Activated CD4-positive, alpha-beta T cell treated with anti-CD3 and anti-CD28 coated beads, Interleukin-2, amount 10 ng/mL, durations not matched to agents 7 days and 5 days (primary cell): ENCODE measurements around the gene CTCFL. TPM values are rescaled to one million over a fixed set of nuclear protein-coding genes. Genes with fewer than 3 reads are reported as not detected.
"Not testable (repeated sequence)": the region's sequence is repeated elsewhere in the genome, so short reads cannot be mapped to it uniquely, and the experiment has no call there.

Experiments used
- CTCF ChIA-PET: fragments of 350-600 bp; sonication (Branson Sonifier 250); formaldehyde crosslinking; loops from one replicate; lab custom pipeline; 2021; ENCODE audit warnings: antibody characterized with exemption; lab: Charles Lee
- POLR2A ChIA-PET: fragments of 350-600 bp; sonication (Branson Sonifier 250); formaldehyde crosslinking; loops from one replicate; lab custom pipeline; 2021; ENCODE audit warnings: antibody characterized with exemption; lab: Charles Lee
- DNase-seq: peaks from one replicate; pipeline ENCODE4 v3.0.0-alpha.2; 2020
- H3K27ac Mint-ChIP-seq: one replicate; pipeline ENCODE4 v1.8.0; 2021; ENCODE audit warnings: mild to moderate bottlenecking, moderate library complexity, mixed read lengths
- H3K27me3 Mint-ChIP-seq: one replicate; pipeline ENCODE4 v1.8.0; 2021; ENCODE audit warnings: mixed read lengths
- H3K36me3 Mint-ChIP-seq: one replicate; pipeline ENCODE4 v1.8.0; 2021; ENCODE audit warnings: low read depth, mixed read lengths
- H3K4me1 Mint-ChIP-seq: one replicate; pipeline ENCODE4 v1.8.0; 2021; ENCODE audit warnings: mixed read lengths
- H3K4me3 Mint-ChIP-seq: one replicate; pipeline ENCODE4 v1.8.0; 2021; ENCODE audit warnings: mild to moderate bottlenecking, moderate library complexity, mixed read lengths
- H3K9me3 Mint-ChIP-seq: one replicate; pipeline ENCODE4 v1.8.0; 2021; ENCODE audit warnings: mixed read lengths
- total RNA-seq, 2 experiments: library from RNA; stranded (reverse); gene quantifications; one replicate each; pipeline ENCODE4 v1.2.3, GENCODE V29; 2021

The CTCFL gene
- total RNA-seq, 2 experiments from 2014 or later: not detected

DNA sequence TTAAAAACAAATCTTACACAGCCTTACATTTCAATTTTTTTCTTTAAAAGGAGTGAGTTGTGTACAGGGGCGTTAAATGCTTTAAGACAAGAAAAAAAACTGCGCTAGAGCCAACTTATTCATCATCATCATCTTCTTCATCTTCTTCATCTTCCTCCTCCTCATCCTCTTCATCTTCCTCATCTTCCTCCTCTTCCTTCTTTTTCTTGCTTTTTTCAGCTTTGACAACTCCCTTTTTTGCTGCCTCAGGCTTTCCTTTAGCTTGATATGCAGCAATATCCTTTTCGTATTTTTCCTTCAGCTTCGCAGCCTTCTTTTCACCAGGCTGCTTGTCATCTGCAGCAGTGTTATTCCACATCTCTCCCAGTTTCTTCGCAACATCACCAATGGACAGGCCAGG, 36.7 kb downstream of the CTCFL start:
- H3K4me3 Mint-ChIP-seq, POLR2A ChIA-PET: not testable (repeated sequence)

DNA sequence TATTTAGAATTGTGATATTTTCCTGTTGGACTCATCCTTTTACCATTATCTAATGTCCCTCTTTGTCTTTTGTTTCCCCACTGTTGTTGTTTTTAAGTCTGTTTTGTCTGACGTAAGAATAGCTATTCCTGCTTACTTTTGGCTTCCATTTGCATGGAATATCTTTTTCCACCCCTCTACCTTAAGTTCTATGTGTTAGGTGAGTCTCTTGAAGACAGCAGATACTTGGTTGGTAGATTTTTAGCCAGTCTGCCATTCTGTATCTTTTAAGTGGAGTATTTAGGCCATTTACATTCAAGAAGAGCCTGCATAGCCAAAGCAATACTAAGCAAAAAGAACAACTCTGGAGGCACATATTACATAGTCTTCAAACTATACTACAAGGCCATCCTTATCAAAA, 39.2 kb downstream of the CTCFL start:
- Mint-ChIP-seq H3K36me3 (no peaks in the 10 kb centered on the region), H3K4me3 (no peak overlapping the region), H3K27me3 (peaks cover 22% of the 10 kb centered on the region), H3K4me1 (peaks cover 7% of the 10 kb centered on the region), H3K9me3 (no peaks in the 10 kb centered on the region), H3K27ac (no peak overlapping the region)
- POLR2A ChIA-PET: no interaction called here
- no peak for DNase-seq
- CTCF ChIA-PET: no interaction called here

More for the DNA sequence above, 36.7 kb downstream of the CTCFL start:
- CTCF ChIA-PET: interaction anchor here (1.0 kb wide), 1 partner anchor 57 kb away, joined by 3 read pairs; no protein-coding TSS in a partner anchor
- not testable (repeated sequence) for H3K4me1 Mint-ChIP-seq, H3K36me3 Mint-ChIP-seq, DNase-seq, H3K27ac Mint-ChIP-seq, H3K9me3 Mint-ChIP-seq
- H3K27me3 Mint-ChIP-seq: peaks cover 31% of the 10 kb centered on the region

DNA sequence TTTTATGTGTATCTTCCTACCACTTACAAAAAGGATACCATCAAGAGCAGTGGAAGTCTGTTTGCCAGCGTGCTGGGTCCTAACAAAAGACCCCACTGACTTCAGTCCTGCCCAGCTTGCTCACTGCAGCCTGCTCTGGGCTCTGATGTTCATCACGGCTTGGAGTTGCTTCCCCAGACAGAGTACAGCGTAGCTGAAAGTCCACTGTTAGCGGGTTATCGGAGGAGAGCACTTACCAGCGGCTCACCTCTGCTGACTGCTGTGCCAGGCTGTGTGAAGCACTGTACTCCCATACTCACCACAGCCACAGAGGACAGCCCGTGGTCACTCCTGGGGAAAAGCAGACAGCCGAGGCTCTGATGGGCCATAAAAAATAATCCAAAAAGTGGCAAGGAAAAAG, 40.2 kb downstream of the CTCFL start:
- ChIA-PET POLR2A (no interaction called here), CTCF (no interaction called here)
- Mint-ChIP-seq H3K27me3 (peaks cover 22% of the 10 kb centered on the region), H3K9me3 (no peaks in the 10 kb centered on the region), H3K36me3 (no peaks in the 10 kb centered on the region), H3K4me3 (no peak overlapping the region), H3K4me1 (peaks cover 11% of the 10 kb centered on the region), H3K27ac (no peak overlapping the region)
- no peak for DNase-seq

DNA sequence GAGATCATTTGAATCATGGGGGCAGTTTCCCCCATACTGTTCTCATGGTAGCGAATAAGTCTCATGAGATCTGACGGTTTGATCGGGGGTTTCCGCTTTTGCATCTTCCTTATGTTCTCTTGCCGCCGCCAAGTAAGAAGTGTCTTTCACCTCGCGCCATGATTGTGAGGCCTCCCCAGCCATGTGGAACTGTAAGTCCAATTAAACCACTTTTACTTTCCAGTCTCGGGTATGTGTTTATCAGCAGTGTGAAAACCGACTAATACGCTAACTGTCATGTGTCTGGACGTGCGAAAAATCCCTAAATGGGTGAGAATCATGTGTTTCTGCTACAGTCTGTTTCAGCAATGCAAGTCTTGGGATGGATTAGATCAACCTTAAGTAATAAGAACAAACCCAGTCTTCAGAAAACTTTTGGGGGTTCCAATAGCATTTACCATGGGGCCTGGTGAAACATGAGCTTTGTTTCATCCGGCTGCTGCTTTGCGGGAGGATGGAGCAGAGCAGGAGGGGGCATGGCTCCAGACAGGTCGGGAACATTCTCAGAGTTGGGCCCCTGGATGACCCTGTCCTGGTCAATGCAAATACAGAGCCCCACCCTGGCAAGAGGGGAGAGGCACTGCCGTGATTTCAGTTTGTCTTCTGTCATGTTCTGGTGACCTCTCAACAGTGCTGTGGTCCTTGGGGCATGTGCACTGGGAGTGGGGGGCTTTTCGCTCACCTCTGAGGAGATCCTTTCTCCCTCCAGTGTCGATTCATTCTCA, 41.5 kb downstream of the CTCFL start:
- POLR2A ChIA-PET: interaction anchor here (0.7 kb wide), 1 partner anchor 131 kb away, joined by 3 read pairs; no protein-coding TSS in a partner anchor

DNA sequence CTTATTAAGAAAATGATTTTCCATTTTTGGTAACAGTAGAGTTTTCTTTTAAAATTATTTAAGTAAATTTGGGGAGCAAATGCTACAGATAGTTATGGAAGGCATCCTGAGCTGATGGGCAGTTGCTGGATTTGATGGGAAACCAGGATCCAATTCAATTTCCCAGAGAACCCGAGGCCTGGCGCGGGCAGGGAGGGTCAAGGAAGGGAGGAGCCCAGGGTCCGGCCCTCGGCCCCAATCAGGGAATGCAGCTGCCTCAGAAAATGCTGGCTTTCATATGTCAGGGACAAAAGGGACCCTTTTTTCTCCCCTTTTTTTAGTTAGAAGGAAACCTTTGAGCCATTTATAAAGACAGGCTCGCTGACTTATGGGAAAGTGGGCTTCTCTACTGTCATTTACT, 42.1 kb downstream of the CTCFL start:
- CTCF ChIA-PET: no interaction called here
- H3K36me3 Mint-ChIP-seq: no peaks in the 10 kb centered on the region
- H3K27me3 Mint-ChIP-seq: peaks cover 22% of the 10 kb centered on the region
- POLR2A ChIA-PET: interaction anchor here (0.7 kb wide), 1 partner anchor 131 kb away, joined by 3 read pairs; no protein-coding TSS in a partner anchor
- H3K27ac Mint-ChIP-seq: no peak overlapping the region
- peaks cover 11% of the 10 kb centered on the region for H3K4me1 Mint-ChIP-seq
- H3K9me3 Mint-ChIP-seq: no peaks in the 10 kb centered on the region
- DNase-seq: no peak
- no peak overlapping the region for H3K4me3 Mint-ChIP-seq

More for the DNA sequence above, 41.5 kb downstream of the CTCFL start:
- H3K36me3 Mint-ChIP-seq: no peaks in the 10 kb centered on the region
- H3K4me3 Mint-ChIP-seq: no peak overlapping the region
- no peaks in the 10 kb centered on the region for H3K9me3 Mint-ChIP-seq
- H3K4me1 Mint-ChIP-seq: peaks cover 11% of the 10 kb centered on the region
- no peak for DNase-seq
- CTCF ChIA-PET: no interaction called here
- no peak overlapping the region for H3K27ac Mint-ChIP-seq
- peaks cover 27% of the 10 kb centered on the region for H3K27me3 Mint-ChIP-seq

DNA sequence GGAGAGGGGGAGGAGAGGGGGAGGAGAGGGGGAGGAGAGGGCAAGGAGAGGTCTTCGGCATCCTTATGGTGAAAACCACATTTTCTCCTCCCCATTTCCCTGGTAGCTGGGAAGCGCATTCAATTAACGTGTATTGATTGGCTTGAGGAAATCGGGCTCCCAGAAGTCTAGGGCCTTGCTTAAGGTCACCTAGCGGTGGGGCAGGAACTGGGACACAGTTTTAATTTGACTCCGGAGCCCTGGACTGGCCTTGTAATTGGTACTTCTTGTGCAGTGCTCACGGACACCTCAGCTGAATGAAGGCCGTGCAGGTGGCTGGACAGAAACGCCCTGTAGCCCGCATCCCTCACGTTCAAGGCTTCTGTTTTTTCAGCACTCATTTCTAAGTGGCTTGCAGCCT, 42.8 kb downstream of the CTCFL start:
- H3K4me3 Mint-ChIP-seq: no peak overlapping the region
- H3K36me3 Mint-ChIP-seq: no peaks in the 10 kb centered on the region
- H3K27ac Mint-ChIP-seq: no peak overlapping the region
- no peak for DNase-seq
- no peaks in the 10 kb centered on the region for H3K9me3 Mint-ChIP-seq
- ChIA-PET CTCF (no interaction called here), POLR2A (no interaction called here)
- H3K4me1 Mint-ChIP-seq: peaks cover 11% of the 10 kb centered on the region
- H3K27me3 Mint-ChIP-seq: peaks cover 20% of the 10 kb centered on the region

DNA sequence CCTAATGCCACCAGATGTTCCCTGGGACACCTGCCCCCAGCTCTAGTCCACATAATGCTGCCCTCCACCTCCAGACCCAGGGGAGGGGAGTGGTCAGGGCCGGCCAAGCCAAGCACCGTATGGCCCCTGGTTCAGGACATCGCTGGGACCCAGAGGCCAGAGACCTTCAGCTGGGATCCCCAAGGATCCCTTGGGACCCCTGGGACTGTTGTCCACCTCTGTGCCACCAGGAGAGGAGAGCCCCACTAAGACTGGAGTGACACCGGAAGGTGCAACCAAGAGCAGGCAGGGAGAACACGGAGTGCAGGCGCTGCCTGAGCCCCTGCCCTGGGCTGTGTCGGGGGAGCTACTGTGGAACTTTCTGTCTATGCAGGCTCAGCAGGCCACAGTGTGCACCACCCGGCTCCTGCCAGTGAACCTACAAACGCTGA, 43.6 kb downstream of the CTCFL start:
- H3K27me3 Mint-ChIP-seq: peaks cover 14% of the 10 kb centered on the region
- H3K27ac Mint-ChIP-seq: no peak overlapping the region
- no peaks in the 10 kb centered on the region for H3K9me3 Mint-ChIP-seq
- peaks cover 13% of the 10 kb centered on the region for H3K4me1 Mint-ChIP-seq
- no peak overlapping the region for H3K4me3 Mint-ChIP-seq
- ChIA-PET CTCF (no interaction called here), POLR2A (no interaction called here)
- no peaks in the 10 kb centered on the region for H3K36me3 Mint-ChIP-seq
- no peak for DNase-seq

DNA sequence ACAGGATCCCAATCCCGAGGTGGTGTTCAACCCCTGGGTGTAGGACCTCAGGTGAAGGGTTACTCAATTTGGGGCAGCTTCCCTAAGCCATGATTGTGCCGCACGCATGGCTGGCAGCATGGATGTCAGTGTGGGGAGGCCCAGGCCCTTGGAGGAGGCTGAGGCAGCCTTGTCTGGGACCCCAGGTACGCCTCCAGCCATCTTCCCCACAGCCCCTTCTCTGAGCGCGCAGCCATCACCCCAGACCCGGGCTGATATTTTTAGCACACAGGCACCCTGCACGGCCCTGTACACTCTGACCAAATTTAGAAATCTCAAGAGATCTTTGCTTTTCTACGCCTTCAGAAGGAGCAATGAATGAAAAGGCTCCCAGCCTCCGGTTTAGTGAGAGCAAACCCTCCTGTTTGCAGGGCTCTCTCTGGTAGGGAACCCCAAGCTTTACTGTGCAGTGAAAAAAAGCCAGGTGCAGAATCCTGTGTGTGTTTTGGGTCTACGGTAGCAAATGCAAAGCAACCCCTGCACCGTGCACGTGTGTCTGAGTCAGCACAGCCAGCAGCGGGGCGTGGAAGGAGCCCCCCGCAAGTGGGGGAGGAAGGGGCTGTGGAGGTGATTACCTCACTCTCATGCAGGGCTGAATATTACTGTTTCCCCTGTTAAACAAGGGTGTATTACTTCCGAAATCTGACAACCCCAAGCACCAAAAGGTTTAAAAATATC, 44.3 kb downstream of the CTCFL start:
- Mint-ChIP-seq H3K9me3 (no peaks in the 10 kb centered on the region), H3K27me3 (peaks cover 12% of the 10 kb centered on the region), H3K4me3 (no peak overlapping the region), H3K36me3 (no peaks in the 10 kb centered on the region), H3K4me1 (peaks cover 20% of the 10 kb centered on the region), H3K27ac (no peak overlapping the region)
- POLR2A ChIA-PET: no interaction called here
- CTCF ChIA-PET: no interaction called here
- no peak for DNase-seq

DNA sequence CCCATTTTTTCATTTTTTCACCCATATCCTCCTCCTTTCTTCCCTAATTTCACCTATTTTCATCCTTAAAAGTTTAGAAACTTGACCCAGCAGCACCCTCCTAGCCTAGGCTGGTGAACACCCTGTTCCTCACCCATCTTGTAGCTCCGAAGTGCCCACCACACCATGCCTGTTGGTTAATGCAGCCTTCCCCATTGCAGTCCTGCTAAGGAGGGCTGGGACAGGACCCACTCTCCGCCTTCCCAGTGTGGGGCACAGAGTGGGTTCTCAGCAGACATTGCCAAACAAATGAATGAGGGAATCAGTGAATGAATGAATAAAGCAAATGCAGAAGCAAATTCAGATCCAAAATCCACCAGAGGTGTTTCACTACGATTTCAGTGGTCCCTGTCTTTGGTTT, 45.7 kb downstream of the CTCFL start:
- POLR2A ChIA-PET: no interaction called here
- H3K9me3 Mint-ChIP-seq: no peaks in the 10 kb centered on the region

DNA sequence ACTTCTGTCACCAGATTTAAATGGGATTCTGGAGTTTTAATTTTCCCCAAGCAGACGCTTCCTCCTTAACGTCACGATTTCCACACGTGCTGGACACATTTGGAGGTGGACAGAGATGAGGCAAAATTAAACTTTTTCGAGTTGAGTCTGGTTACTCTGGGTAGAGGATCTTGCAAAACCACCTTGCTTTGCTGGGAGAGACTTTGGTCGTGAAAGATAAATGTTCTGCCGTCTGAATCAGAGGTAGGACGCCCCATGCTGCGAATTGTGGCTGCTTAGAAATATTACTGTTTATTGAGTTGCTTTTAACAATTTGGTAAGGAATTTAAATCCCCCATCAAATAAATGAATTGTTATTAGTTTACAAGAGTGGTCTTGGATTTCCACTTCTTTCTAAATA, 46.8 kb downstream of the CTCFL start:
- Mint-ChIP-seq H3K4me1 (peaks cover 34% of the 10 kb centered on the region), H3K27ac (no peak overlapping the region), H3K9me3 (no peaks in the 10 kb centered on the region), H3K27me3 (peaks cover 8% of the 10 kb centered on the region), H3K4me3 (no peak overlapping the region), H3K36me3 (no peaks in the 10 kb centered on the region)
- ChIA-PET POLR2A (no interaction called here), CTCF (interaction anchor here (0.6 to 1.2 kb wide), 2 partner anchors 20 to 50 kb away, joined by 3 to 4 read pairs; no protein-coding TSS in a partner anchor)
- DNase-seq: no peak

More for the DNA sequence above, 45.7 kb downstream of the CTCFL start:
- CTCF ChIA-PET: no interaction called here
- Mint-ChIP-seq H3K27ac (no peak overlapping the region), H3K4me3 (no peak overlapping the region), H3K27me3 (peaks cover 8% of the 10 kb centered on the region), H3K4me1 (peaks cover 25% of the 10 kb centered on the region), H3K36me3 (no peaks in the 10 kb centered on the region)
- no peak for DNase-seq

DNA sequence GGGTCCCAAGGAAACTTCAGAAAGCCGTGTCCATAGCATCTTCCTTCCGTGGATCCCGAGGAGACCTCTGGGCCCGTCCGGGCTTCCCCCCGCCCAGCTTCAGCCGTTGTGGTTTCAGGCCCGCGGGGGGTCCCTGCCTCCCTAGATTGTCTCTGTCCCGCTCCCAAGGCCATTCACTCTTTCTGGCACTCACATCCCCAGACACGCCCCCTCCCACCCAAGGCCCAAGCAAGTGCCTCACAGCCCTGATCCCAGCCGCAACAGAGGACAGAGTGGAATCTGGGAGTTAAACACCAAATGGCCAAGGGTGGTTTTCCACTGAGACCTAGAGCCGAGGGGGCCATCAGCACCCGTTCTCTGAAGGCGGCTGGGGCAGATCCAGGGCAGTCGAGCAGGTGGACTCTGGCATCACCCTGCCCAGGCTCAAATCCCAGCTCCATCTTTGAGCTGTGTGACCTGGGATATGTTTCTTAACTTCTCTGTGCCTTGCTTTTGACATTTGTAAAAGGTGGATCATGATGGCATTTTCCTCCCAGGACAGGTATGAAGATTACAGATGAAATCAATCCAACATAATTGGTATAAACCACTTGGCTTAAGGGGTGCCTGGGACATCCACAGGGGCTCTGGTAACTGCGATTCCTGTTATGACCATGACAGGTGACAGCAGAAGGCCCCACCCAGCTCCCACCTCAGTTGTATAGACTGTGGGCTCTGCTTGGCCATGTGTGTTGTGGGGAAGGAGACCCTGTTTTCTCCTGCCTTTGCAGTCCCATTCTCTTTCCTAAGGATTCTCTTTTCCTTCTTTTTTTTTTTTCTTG, 48.1 kb downstream of the CTCFL start:
- no peak for DNase-seq
- ChIA-PET CTCF (interaction anchor here (1.2 kb wide), 1 partner anchor 18 kb away, joined by 3 read pairs; no protein-coding TSS in a partner anchor), POLR2A (no interaction called here)
- Mint-ChIP-seq H3K4me1 (peaks cover 36% of the 10 kb centered on the region), H3K36me3 (no peaks in the 10 kb centered on the region), H3K9me3 (no peaks in the 10 kb centered on the region), H3K27me3 (peaks cover 8% of the 10 kb centered on the region), H3K27ac (no peak overlapping the region), H3K4me3 (no peak overlapping the region)

DNA sequence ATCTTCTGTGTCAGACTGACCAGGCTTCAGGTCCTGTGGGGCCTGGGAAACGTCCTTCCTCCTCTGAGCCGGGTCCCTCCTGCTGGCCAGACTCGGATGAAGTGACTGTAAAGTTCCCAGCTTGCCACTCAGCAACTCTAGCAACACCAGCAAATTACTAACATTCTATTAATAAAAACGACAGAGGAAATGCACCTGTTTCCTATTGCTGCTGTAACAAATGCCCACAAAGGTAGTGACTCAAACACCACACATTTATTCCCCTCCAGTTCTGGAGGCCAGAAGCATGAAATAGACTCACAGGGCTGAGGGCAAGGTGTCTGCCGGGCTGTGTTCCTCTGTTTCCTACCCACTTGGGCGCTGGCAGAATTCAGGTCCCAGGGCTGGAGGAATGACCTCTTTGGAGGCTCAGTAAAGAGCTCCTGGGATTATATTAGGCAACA, 48.8 kb downstream of the CTCFL start:
- Mint-ChIP-seq H3K27me3 (peaks cover 8% of the 10 kb centered on the region), H3K9me3 (no peaks in the 10 kb centered on the region), H3K4me3 (no peak overlapping the region), H3K27ac (no peak overlapping the region), H3K4me1 (peaks cover 32% of the 10 kb centered on the region), H3K36me3 (no peaks in the 10 kb centered on the region)
- CTCF ChIA-PET: no interaction called here
- POLR2A ChIA-PET: no interaction called here
- DNase-seq: no peak
